ENCODE results near the gene ZNF778. TPM values are rescaled to one million over a fixed set of nuclear protein-coding genes. Genes with fewer than 3 reads are reported as not detected.
A peak's percentile ranks its signal among the peaks of the same experiment; 100 is the strongest.

Gene ZNF778
- total RNA-seq, 1 donor from 2014 or later: 5.8 TPM

DNA sequence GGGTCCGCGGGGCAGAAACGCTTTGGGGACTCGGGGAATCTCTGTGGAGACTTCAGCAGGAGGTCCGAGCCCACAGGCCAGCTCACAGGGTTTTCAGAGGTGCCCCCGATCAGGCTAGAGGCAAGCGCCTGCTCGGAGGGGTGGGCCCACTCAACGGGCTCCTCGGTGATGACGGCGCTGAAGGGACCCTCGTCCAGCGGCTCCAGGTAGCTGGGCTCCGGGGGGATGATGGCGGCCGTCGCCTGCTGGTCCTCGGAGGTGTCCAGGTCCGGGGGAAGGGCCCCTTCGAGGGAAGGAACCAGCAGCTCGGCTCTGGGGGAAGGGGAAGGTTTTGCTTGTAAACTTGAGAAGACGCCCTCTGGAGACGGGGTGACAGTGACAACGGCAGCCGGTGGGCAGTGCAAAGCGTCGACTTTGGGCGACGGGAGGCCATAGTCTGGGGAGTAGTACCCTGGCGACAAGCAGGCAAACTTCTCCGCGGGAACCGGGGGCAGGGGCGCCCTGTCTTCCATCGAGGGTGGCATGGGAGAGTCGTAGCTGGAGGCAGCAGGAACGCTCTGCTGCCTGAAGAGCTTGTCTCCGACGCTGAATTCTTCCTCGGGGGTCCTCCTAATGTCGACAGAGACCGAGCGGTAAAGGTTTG, 63.2 kb downstream of the ZNF778 start:
- H3K27me3 Mint-ChIP-seq (ENCODE audit: low read depth): no peaks in the 10 kb centered on the region
- no peaks in the 10 kb centered on the region for H3K9me3 Mint-ChIP-seq (ENCODE audit: low read depth)
- TF ChIP-seq, protein P1, sequence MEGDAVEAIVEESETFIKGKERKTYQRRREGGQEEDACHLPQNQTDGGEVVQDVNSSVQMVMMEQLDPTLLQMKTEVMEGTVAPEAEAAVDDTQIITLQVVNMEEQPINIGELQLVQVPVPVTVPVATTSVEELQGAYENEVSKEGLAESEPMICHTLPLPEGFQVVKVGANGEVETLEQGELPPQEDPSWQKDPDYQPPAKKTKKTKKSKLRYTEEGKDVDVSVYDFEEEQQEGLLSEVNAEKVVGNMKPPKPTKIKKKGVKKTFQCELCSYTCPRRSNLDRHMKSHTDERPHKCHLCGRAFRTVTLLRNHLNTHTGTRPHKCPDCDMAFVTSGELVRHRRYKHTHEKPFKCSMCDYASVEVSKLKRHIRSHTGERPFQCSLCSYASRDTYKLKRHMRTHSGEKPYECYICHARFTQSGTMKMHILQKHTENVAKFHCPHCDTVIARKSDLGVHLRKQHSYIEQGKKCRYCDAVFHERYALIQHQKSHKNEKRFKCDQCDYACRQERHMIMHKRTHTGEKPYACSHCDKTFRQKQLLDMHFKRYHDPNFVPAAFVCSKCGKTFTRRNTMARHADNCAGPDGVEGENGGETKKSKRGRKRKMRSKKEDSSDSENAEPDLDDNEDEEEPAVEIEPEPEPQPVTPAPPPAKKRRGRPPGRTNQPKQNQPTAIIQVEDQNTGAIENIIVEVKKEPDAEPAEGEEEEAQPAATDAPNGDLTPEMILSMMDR (IDR thresholded peaks at IDR 0.05): no peak
- DNase-seq (ENCODE audit: low spot score): no peak
- H3K4me1 Mint-ChIP-seq (ENCODE audit: low read depth): no peaks in the 10 kb centered on the region
- H3K4me3 Mint-ChIP-seq (ENCODE audit: unreplicated experiment): no peak overlapping the region
- H3K27ac Mint-ChIP-seq (ENCODE audit: unreplicated experiment): peak overlapping the region; percentile 5
- peaks cover 14% of the 10 kb centered on the region for H3K36me3 Mint-ChIP-seq (ENCODE audit: low read depth)

DNA sequence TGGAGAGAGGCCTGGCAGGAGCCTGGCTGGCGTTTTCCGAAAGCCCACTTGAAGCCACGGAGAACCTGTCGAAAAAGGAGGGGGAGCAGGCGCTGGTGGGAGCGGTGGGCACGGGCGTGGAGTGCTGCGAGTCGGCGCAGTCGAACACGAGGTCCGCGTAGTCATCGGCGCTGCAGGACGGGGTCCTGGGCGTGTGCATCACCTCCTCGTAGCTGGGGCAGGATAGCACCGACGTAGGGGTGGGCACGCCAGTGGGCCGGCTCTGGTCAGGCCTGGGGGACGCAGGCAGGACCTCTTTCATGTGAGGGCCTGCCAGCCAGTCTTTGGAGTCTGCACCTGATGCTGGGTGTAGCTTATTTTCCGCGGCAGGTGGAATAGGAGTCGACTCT, 63.7 kb downstream of the ZNF778 start:
- TF ChIP-seq, protein P1 (IDR thresholded peaks at IDR 0.05): no peak
- Mint-ChIP-seq H3K36me3 (ENCODE audit: low read depth) (peaks cover 9% of the 10 kb centered on the region), H3K4me3 (ENCODE audit: unreplicated experiment) (no peak overlapping the region), H3K27ac (ENCODE audit: unreplicated experiment) (no peak overlapping the region), H3K9me3 (ENCODE audit: low read depth) (no peaks in the 10 kb centered on the region), H3K27me3 (ENCODE audit: low read depth) (no peaks in the 10 kb centered on the region), H3K4me1 (ENCODE audit: low read depth) (no peaks in the 10 kb centered on the region)
- no peak for DNase-seq (ENCODE audit: low spot score)

DNA sequence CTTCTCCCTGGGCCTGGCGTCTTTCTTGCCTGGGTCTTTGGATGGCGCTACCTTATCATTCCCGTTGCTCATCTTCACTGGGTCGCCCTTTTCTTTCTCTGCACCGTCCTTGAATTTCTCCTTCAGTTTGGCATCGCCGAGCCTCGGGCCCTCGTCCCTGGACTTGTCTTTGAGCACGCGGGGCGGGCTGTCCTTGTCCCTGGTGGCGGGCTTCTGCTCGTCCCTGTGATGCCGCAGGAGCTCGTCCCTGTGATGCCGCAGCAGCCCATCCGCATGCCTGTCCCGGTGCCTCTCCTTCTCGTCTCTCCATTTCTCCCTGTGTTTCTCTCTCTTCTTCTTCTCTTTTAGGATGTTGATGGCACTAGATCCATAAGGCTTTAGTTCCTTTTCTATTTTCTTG, 64.3 kb downstream of the ZNF778 start:
- TF ChIP-seq, protein P1 (IDR thresholded peaks at IDR 0.05): no peak
- no peak for DNase-seq (ENCODE audit: low spot score)
- no peak overlapping the region for H3K27ac Mint-ChIP-seq (ENCODE audit: unreplicated experiment)
- H3K36me3 Mint-ChIP-seq (ENCODE audit: low read depth): peaks cover 10% of the 10 kb centered on the region
- no peaks in the 10 kb centered on the region for H3K9me3 Mint-ChIP-seq (ENCODE audit: low read depth)
- H3K4me3 Mint-ChIP-seq (ENCODE audit: unreplicated experiment): no peak overlapping the region
- no peaks in the 10 kb centered on the region for H3K27me3 Mint-ChIP-seq (ENCODE audit: low read depth)
- H3K4me1 Mint-ChIP-seq (ENCODE audit: low read depth): no peaks in the 10 kb centered on the region

DNA sequence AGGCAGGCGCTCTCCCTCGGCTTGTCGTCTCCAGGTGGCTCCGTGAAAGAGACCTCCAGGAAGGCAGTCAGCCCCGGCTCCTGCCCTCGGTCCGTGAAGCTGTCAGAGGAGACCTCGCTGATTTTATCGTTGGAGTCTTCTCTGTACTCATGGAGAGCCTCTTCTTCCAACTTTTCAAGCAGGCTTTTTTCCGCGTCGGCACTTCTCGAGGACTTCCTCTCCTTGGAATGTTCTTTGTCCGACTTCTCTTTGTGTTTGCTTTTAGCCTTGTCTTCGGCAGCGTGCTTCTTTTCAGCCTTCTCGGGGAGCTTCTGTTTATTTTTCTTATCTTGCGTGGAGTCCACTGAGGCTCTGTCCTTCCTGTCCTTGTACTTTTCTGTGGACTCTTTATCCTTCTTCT, 65.0 kb downstream of the ZNF778 start:
- Mint-ChIP-seq H3K9me3 (ENCODE audit: low read depth) (no peaks in the 10 kb centered on the region), H3K27me3 (ENCODE audit: low read depth) (no peaks in the 10 kb centered on the region), H3K27ac (ENCODE audit: unreplicated experiment) (no peak overlapping the region), H3K36me3 (ENCODE audit: low read depth) (peaks cover 9% of the 10 kb centered on the region), H3K4me1 (ENCODE audit: low read depth) (no peaks in the 10 kb centered on the region), H3K4me3 (ENCODE audit: unreplicated experiment) (no peak overlapping the region)
- DNase-seq (ENCODE audit: low spot score): no peak
- TF ChIP-seq, protein P1 (IDR thresholded peaks at IDR 0.05): no peak

DNA sequence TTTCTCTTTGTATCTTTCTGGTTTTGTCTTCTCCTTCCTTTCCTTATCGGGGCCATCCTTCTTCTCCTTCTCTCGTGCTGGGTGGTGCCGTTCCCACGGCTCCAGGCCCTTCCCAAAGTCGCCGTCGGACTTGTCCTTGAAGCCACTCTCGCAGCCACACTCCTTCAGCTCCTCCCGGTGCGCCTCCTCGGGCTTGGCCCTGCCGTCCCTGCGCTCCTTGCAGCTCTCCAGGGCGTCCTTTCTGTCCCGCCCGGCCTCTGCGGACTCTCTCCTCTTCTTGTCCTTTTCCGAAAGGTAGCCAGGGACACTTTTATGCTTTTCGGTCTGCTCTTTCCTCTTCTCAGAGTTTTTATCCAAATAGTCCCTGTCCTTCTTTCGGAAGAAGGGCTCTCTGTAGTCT, 65.9 kb downstream of the ZNF778 start:
- Mint-ChIP-seq H3K9me3 (ENCODE audit: low read depth) (no peaks in the 10 kb centered on the region), H3K27ac (ENCODE audit: unreplicated experiment) (no peak overlapping the region), H3K4me1 (ENCODE audit: low read depth) (no peaks in the 10 kb centered on the region), H3K36me3 (ENCODE audit: low read depth) (peaks cover 9% of the 10 kb centered on the region), H3K4me3 (ENCODE audit: unreplicated experiment) (no peak overlapping the region), H3K27me3 (ENCODE audit: low read depth) (no peaks in the 10 kb centered on the region)
- no peak for DNase-seq (ENCODE audit: low spot score)
- TF ChIP-seq, protein P1 (IDR thresholded peaks at IDR 0.05): no peak

All from chondrocyte (in vitro differentiated cells).